Breast epithelium (tissue), 4 donors: ENCODE results near the gene GOLGB1. TPM values are rescaled to one million over a fixed set of nuclear protein-coding genes. Genes with fewer than 3 reads are reported as not detected.

Experiments
- DNase-seq, 2 donors: peaks; one replicate each; pipeline ENCODE4 v3.0.0-alpha.2; 2019; ENCODE audit warnings: low spot score in 2 of 2
- H3K27ac ChIP-seq, 2 donors: fragments of 200-600 bp; sonication (generic) in 1 of 2; one replicate each; pipeline ENCODE4 v1.5.1; 2016 to 2019; ENCODE audit warnings: mild to moderate bottlenecking in 1 of 2
- H3K27me3 ChIP-seq, 2 donors: fragments of 200-600 bp; sonication (generic) in 1 of 2; one replicate each; pipeline versions ENCODE4 v1.5.1 to v1.6.0; 2017 to 2019; ENCODE audit warnings: control low read depth in 1 of 2, mild to moderate bottlenecking in 1 of 2
- H3K36me3 ChIP-seq: fragments of 200-600 bp; one replicate; pipeline ENCODE4 v1.5.1; 2019
- H3K4me1 ChIP-seq, 2 donors: fragments of 200-600 bp; sonication (generic); one replicate each; pipeline ENCODE4 v1.5.1; 2016 to 2019; ENCODE audit warnings: control low read depth in 1 of 2
- H3K4me3 ChIP-seq, 3 donors: fragments of 200-600 bp; sonication (generic); 1 replicate in 2 of 3; 2 replicates in 1 of 3; pipeline ENCODE4 v1.5.1; 2016 to 2019; ENCODE audit warnings: mild to moderate bottlenecking in 3 of 3, moderate library complexity in 2 of 3
- H3K9me3 ChIP-seq, 2 donors: fragments of 200-600 bp; sonication (generic) in 1 of 2; one replicate each; pipeline ENCODE4 v1.5.1; 2016 to 2019; ENCODE audit warnings: control low read depth in 1 of 2
- POLR2A ChIP-seq: fragments of 450-650 bp; IDR thresholded peaks from one replicate; pipeline ENCODE4 v1.6.1; 2016; ENCODE audit warnings: antibody characterized with exemption, mild to moderate bottlenecking, moderate library complexity
- POLR2AphosphoS5 ChIP-seq, 3 donors: sonication (generic); formaldehyde crosslinking; IDR thresholded peaks; one replicate each; pipeline ENCODE4 v1.6.1; 2017; ENCODE audit warnings: antibody characterized with exemption in 3 of 3
- intact Hi-C: fragments of 100-400 bp; cut with DNase I; formaldehyde crosslinking; loops from one replicate; pipeline ENCODE4 v1.15.1; 2023; ENCODE audit warnings: low total_unique reads
- total RNA-seq, 3 donors: library from RNA; depleted of rRNA; stranded (reverse); fragments of >200 nt; gene quantifications; one replicate each; pipeline ENCODE4 v1.1.0, GENCODE V29; 2016
- TF ChIP-seq, protein P1 (sequence below), 3 donors: fragments of 450-650 bp; IDR thresholded peaks; one replicate each; pipeline ENCODE4 v1.5.1; 2016 to 2017; ENCODE audit warnings: antibody characterized with exemption in 3 of 3, mild to moderate bottlenecking in 3 of 3, moderate library complexity in 3 of 3

The GOLGB1 gene
- total RNA-seq, 3 donors from 2014 or later, result 95.4 to 106 (median 95.4) TPM

DNA sequence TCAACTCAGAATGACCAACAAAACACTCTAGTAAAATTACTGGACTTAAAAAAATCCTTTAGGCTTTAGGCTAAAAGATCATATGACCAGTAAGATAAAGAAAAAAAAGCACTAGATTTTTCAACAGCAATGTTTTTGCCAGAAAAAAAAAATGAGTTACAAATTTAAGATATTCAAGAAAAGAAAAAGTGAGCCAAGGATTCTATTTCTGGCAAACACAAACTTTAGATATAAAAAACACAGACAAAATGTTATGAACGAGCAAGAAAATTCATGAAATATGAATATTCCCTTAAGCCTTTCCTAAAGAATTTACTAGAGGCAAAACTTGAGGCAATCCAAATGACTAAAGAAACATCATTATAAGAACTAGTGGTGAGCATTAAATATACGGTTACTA, 8.6 kb downstream of the GOLGB1 start:
- Histone ChIP-seq H3K27me3 (no peaks in the 10 kb centered on the region), H3K4me3 (no peak overlapping the region), H3K27ac (no peak overlapping the region), H3K4me1 (no peaks in the 10 kb centered on the region), H3K36me3 (no peaks in the 10 kb centered on the region), H3K9me3 (peaks cover 0 to 5% of the 10 kb centered on the region in 2 donors)
- intact Hi-C loops, result no loop called here
- TF ChIP-seq, protein P1, sequence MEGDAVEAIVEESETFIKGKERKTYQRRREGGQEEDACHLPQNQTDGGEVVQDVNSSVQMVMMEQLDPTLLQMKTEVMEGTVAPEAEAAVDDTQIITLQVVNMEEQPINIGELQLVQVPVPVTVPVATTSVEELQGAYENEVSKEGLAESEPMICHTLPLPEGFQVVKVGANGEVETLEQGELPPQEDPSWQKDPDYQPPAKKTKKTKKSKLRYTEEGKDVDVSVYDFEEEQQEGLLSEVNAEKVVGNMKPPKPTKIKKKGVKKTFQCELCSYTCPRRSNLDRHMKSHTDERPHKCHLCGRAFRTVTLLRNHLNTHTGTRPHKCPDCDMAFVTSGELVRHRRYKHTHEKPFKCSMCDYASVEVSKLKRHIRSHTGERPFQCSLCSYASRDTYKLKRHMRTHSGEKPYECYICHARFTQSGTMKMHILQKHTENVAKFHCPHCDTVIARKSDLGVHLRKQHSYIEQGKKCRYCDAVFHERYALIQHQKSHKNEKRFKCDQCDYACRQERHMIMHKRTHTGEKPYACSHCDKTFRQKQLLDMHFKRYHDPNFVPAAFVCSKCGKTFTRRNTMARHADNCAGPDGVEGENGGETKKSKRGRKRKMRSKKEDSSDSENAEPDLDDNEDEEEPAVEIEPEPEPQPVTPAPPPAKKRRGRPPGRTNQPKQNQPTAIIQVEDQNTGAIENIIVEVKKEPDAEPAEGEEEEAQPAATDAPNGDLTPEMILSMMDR (IDR thresholded peaks at IDR 0.05), result no peak
- TF ChIP-seq POLR2AphosphoS5 (IDR thresholded peaks at IDR 0.05), result no peak
- TF ChIP-seq POLR2A, result no peak
- no peak for DNase-seq

DNA sequence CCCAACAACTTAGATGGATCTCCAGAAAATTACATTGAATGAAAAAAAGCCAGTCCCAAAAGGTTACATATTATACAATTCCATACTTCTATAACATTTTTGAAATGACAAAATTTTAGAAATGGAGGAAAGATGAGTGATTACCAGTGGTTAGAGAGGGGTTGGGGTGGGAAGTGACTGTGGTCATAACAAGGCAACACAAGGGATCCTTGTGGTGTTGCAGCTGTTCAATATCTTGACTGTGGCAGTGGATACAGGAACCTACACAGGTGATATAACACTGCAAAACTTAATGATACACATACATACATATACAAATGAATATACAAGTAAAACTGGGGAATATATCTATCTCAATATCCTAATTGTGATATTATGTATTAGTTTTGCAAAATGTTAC, 9.6 kb downstream of the GOLGB1 start:
- Histone ChIP-seq H3K4me1 (no peaks in the 10 kb centered on the region), H3K27me3 (no peaks in the 10 kb centered on the region), H3K4me3 (no peak overlapping the region), H3K9me3 (peaks cover 0 to 5% of the 10 kb centered on the region in 2 donors), H3K27ac (no peak overlapping the region), H3K36me3 (no peaks in the 10 kb centered on the region)
- no peak for DNase-seq
- TF ChIP-seq POLR2A (no peak), POLR2AphosphoS5 (IDR thresholded peaks at IDR 0.05) (no peak)
- TF ChIP-seq, protein P1 (IDR thresholded peaks at IDR 0.05), result no peak
- intact Hi-C loops, result no loop called here

DNA sequence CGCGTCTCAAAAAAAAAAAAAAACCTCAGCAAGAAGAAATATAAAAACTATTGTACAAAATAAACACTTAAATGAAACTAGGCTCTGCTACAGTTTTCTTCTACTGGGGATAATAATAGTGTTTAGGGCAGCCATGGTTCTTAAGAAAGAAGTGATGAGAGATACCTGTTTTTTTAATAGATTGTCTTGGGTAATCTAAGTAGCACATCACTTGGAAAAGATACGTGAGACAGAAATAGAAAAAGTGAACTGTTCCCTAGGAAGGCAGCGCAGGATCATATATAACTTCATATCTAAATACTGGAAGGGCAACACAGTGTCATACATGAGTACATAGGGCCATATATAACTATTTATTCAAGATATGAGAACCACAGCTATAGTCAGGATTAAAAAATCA, 11.9 kb downstream of the GOLGB1 start:
- TF ChIP-seq, protein P1 (IDR thresholded peaks at IDR 0.05), result no peak
- TF ChIP-seq POLR2A (no peak), POLR2AphosphoS5 (IDR thresholded peaks at IDR 0.05) (no peak)
- no peak overlapping the region for H3K27ac ChIP-seq
- no peaks in the 10 kb centered on the region for H3K4me1 ChIP-seq
- DNase-seq, result no peak
- no peak overlapping the region for H3K4me3 ChIP-seq
- intact Hi-C loops, result no loop called here
- H3K36me3 ChIP-seq, result no peaks in the 10 kb centered on the region
- H3K27me3 ChIP-seq, result no peaks in the 10 kb centered on the region
- H3K9me3 ChIP-seq, result peaks cover 0 to 5% of the 10 kb centered on the region in 2 donors

DNA sequence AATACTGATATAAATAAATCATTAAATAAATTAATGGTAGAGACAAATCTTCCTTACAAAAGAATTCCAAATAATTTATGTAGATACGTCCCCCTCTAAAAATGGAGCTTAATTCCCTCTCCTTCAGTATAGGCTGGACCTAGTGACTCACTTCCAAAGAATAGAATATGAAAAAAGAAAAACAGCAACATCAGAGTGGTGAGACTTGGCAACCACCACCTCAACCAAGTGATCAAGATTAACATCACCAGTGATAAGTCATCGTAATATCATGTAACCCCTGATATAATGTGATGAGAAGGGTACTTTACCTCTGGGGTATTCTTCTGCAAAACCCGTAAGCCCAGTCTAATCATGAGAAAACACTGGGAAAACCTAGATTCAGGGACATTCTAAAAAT, 13.4 kb downstream of the GOLGB1 start:
- Histone ChIP-seq H3K4me3 (no peak overlapping the region), H3K9me3 (no peaks in the 10 kb centered on the region), H3K27me3 (no peaks in the 10 kb centered on the region), H3K36me3 (no peaks in the 10 kb centered on the region), H3K4me1 (no peaks in the 10 kb centered on the region), H3K27ac (no peak overlapping the region)
- TF ChIP-seq POLR2AphosphoS5 (IDR thresholded peaks at IDR 0.05), result no peak
- TF ChIP-seq POLR2A, result no peak
- TF ChIP-seq, protein P1 (IDR thresholded peaks at IDR 0.05), result no peak
- no peak for DNase-seq
- intact Hi-C loops, result no loop called here

DNA sequence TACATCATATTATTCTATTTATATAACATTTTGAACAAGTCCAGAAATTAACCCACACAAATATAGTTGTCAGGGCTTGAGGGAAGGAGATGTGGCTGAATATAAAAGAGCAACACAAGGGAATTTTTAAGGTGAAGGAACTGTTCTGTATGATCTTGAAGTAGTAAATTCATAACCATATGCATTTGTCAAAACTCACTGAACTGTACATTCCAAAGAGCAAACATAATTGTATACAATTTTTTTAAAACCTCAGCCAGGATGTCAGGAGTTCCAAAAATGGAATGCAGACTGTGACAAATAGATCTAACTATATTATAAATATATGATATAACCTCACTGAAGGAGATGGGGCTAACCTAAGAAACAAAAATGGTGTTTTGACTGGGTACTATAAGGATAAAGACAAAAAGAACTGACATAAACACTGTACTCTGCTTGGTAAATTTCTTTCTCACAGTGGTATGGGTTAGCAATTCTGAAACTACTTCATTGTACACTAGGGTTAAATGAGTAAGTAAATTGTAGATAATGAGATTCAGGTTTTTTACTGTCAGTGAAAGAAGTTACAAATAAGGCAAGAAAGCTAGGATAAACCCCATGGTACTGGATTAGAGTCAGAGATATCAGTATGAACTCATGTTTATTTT, 14.4 kb downstream of the GOLGB1 start:
- Histone ChIP-seq H3K4me3 (no peak overlapping the region), H3K27me3 (no peaks in the 10 kb centered on the region), H3K36me3 (no peaks in the 10 kb centered on the region), H3K4me1 (no peaks in the 10 kb centered on the region), H3K9me3 (no peaks in the 10 kb centered on the region), H3K27ac (no peak overlapping the region)
- no peak for DNase-seq
- TF ChIP-seq POLR2AphosphoS5 (IDR thresholded peaks at IDR 0.05) (no peak), POLR2A (no peak)
- TF ChIP-seq, protein P1 (IDR thresholded peaks at IDR 0.05), result no peak
- intact Hi-C loops, result no loop called here
